Endothelial cell of umbilical vein (primary cell): ENCODE measurements around the gene SLC9A9. TPM values are rescaled to one million over a fixed set of nuclear protein-coding genes. Genes with fewer than 3 reads are reported as not detected.

ENCODE experiments used
- BruUV-seq: library from RNA; stranded (reverse); fragments of 400-500 nt; replicated peaks from 2 replicates; lab custom pipeline; 2021; lab: Mats Ljungman, UMichigan
- CTCF ChIA-PET: fragments of 300-600, 350-600 bp; sonication (Branson Sonifier 250); formaldehyde crosslinking; loops from one replicate; lab custom pipeline; 2021; ENCODE audit warnings: antibody characterized with exemption, inconsistent platforms; lab: Charles Lee
- POLR2A ChIA-PET: fragments of 300-600, 350-600 bp; sonication (Branson Sonifier 250); formaldehyde crosslinking; loops from one replicate; lab custom pipeline; 2021; ENCODE audit warnings: antibody characterized with exemption, inconsistent platforms; lab: Charles Lee
- DNase-seq: peaks from one replicate; pipeline ENCODE4 v3.0.0-alpha.2; 2011; ENCODE audit warnings: low read depth, low spot score
- FAIRE-seq: peaks from 2 replicates; lab custom pipeline; 2011; peaks lifted over from hg19 to GRCh38; lab: Jason Lieb, UNC
- H2AFZ ChIP-seq: 2 replicates; pipeline ENCODE4 v1.6.0; 2012; ENCODE audit warnings: low read depth, low read length, control low read depth, inconsistent platforms
- H3K27ac ChIP-seq: 2 replicates; pipeline ENCODE4 v1.5.1; 2011; ENCODE audit warnings: low read depth, mild to moderate bottlenecking, control low read depth, low read length, moderate library complexity; ENCODE audit not compliant: insufficient read depth
- H3K27me3 ChIP-seq, 2 experiments: 2 replicates each; pipeline versions ENCODE4 v1.6.0 to v1.6.1; 2011; ENCODE audit warnings: low read length in 2 of 2, mixed read lengths in 1 of 2; ENCODE audit not compliant: control insufficient read depth in 2 of 2, insufficient read depth in 2 of 2
- H3K36me3 ChIP-seq, 2 experiments: 2 replicates in 1 of 2; 3 replicates in 1 of 2; pipeline ENCODE4 v1.5.1; 2011; ENCODE audit warnings: low read length in 2 of 2, mild to moderate bottlenecking in 1 of 2, moderate library complexity in 1 of 2; ENCODE audit not compliant: control insufficient read depth in 2 of 2, insufficient read depth in 2 of 2; ENCODE audit errors: extremely low read depth in 1 of 2
- H3K4me1 ChIP-seq: 3 replicates; pipeline ENCODE4 v1.5.1; 2011; ENCODE audit warnings: mild to moderate bottlenecking, low read length; ENCODE audit not compliant: control insufficient read depth, insufficient read depth; ENCODE audit errors: extremely low read depth
- H3K4me2 ChIP-seq: 2 replicates; pipeline ENCODE4 v1.6.1; 2011; ENCODE audit warnings: low read length, control low read depth, mixed read lengths; ENCODE audit not compliant: insufficient read depth
- H3K4me3 ChIP-seq, 3 experiments: fragments of 200-600 bp in 1 of 3; sonication (generic), shearing (Covaris generic) in 1 of 3; replicated peaks in 1 of 3; 2 replicates each; pipeline ENCODE4 v1.5.1; 2011 to 2016; ENCODE audit warnings: control low read depth in 3 of 3, low read length in 3 of 3, mild to moderate bottlenecking in 2 of 3, inconsistent platforms in 1 of 3, low read depth in 1 of 3, moderate library complexity in 1 of 3; ENCODE audit not compliant: insufficient read depth in 1 of 3
- H3K79me2 ChIP-seq: 2 replicates; pipeline ENCODE4 v1.6.0; 2012; ENCODE audit warnings: low read length, inconsistent platforms; ENCODE audit not compliant: control insufficient read depth, insufficient read depth
- H3K9ac ChIP-seq: replicated peaks from 2 replicates; pipeline ENCODE3; 2011; ENCODE audit warnings: low read length, control low read depth; ENCODE audit not compliant: insufficient read depth; ENCODE audit errors: extremely low read depth
- H3K9me1 ChIP-seq: replicated peaks from 3 replicates; pipeline ENCODE4 v1.6.0; 2011; ENCODE audit warnings: mild to moderate bottlenecking, low read length; ENCODE audit not compliant: control insufficient read depth, insufficient read depth; ENCODE audit errors: extremely low read depth
- H3K9me3 ChIP-seq: replicated peaks from 2 replicates; pipeline ENCODE4 v1.5.1; 2012; ENCODE audit warnings: low read length, inconsistent platforms; ENCODE audit not compliant: control insufficient read depth, insufficient read depth
- H4K20me1 ChIP-seq: replicated peaks from 2 replicates; pipeline ENCODE3; 2011; ENCODE audit warnings: mild to moderate bottlenecking, low read length; ENCODE audit not compliant: control insufficient read depth, insufficient read depth; ENCODE audit errors: extremely low read depth
- EZH2 ChIP-seq: IDR thresholded peaks from 2 replicates; pipeline ENCODE4 v1.6.1; 2012; ENCODE audit warnings: borderline replicate concordance, low read depth, mild to moderate bottlenecking, moderate library complexity, low read length, inconsistent platforms; ENCODE audit not compliant: severe bottlenecking
- FOS ChIP-seq: IDR thresholded peaks from 2 replicates; pipeline ENCODE4 v1.6.1; 2011; ENCODE audit warnings: mild to moderate bottlenecking, low read length, moderate library complexity, borderline replicate concordance; ENCODE audit not compliant: insufficient read depth
- GATA2 ChIP-seq: IDR thresholded peaks from 2 replicates; pipeline ENCODE4 v1.7.0; 2011; ENCODE audit warnings: low read depth, mild to moderate bottlenecking, moderate library complexity, mixed read lengths, low read length; ENCODE audit not compliant: insufficient read length, insufficient read depth
- JUN ChIP-seq: IDR thresholded peaks from 2 replicates; pipeline ENCODE4 v1.6.1; 2011; ENCODE audit warnings: borderline replicate concordance, low read depth; ENCODE audit not compliant: insufficient read length, insufficient read depth
- MYC ChIP-seq: IDR thresholded peaks from one replicate; pipeline ENCODE4 v1.6.1; 2011; ENCODE audit warnings: mild to moderate bottlenecking, low read depth, low read length
- POLR2A ChIP-seq: IDR thresholded peaks from 2 replicates; pipeline ENCODE4 v1.6.1; 2012; ENCODE audit warnings: low read depth, mild to moderate bottlenecking, control low read depth, low read length
- POLR2AphosphoS5 ChIP-seq: IDR thresholded peaks from 2 replicates; pipeline ENCODE4 v1.6.1; 2012; ENCODE audit warnings: low read depth, mild to moderate bottlenecking, control low read depth, low read length, moderate library complexity; ENCODE audit not compliant: insufficient read depth
- dilution Hi-C: fragments of 300-500 bp; cut with MboI; formaldehyde crosslinking; loops from one replicate; pipeline ENCODE4 v1.15.0; 2019; ENCODE audit warnings: low sequenced_read_pairs; ENCODE audit not compliant: extremely low pct_ligation_motif_present
- intact Hi-C: fragments of 100-400 bp; cut with micrococcal nuclease; formaldehyde crosslinking; loops from one replicate; pipeline ENCODE4 v1.10.0; 2022
- polyA plus RNA-seq, 4 experiments: library from polyadenylated mRNA; depleted of rRNA in 3 of 4; stranded (reverse) in 3 of 4; unstranded in 1 of 4; fragments of >200 nt; gene quantifications; 2 replicates each; pipeline versions ENCODE4 v1.2.1 to v1.2.3, GENCODE V29; 2011 to 2012; ENCODE audit warnings: missing spikeins in 1 of 4
- total RNA-seq: library from RNA; stranded (reverse); gene quantifications from 2 replicates; pipeline ENCODE4 v1.2.3, GENCODE V29; 2021
- TF ChIP-seq, protein P1 (sequence below): IDR thresholded peaks from 2 replicates; pipeline ENCODE4 v1.6.1; 2011; ENCODE audit not compliant: insufficient read depth, insufficient read length
- TF ChIP-seq, protein P2 (sequence below), 2 donors: IDR thresholded peaks; 1 replicate in 1 of 2; 2 replicates in 1 of 2; pipeline ENCODE4 v1.5.1; 2011; ENCODE audit warnings: low read length in 2 of 2, mild to moderate bottlenecking in 2 of 2, moderate library complexity in 2 of 2, control low read depth in 1 of 2, inconsistent platforms in 1 of 2, low read depth in 1 of 2; ENCODE audit not compliant: insufficient read depth in 1 of 2; ENCODE audit errors: extremely low read depth in 1 of 2

Gene SLC9A9
- total and polyA plus RNA-seq, 2 donors (not counting 3 experiments of a cell fraction or from before 2014, with no cell fraction given) = 1.5 to 1.8 TPM

DNA sequence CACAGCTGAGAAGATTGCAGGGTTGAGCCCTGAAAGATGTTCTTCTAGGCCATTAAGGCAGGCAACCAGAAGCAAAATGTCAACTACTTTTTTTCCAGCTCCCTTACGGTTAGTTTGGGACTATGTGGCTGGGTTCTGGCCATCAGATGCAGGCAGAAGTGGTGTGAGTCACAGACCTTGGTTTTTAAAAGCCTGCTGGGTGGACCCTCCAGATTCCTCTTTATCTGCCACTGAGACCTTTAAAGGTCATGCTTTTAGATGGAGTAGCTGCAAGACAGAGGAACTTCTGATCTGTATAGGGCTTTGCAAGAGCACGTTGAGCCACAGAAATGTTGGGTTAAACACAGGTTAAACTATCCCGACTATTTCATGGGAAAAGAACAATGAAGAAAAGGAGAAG lies 625.8 kb downstream of the SLC9A9 start:
- Histone ChIP-seq H3K27ac (no peak overlapping the region), H3K27me3 (no peaks in the 10 kb centered on the region), H3K4me1 (no peaks in the 10 kb centered on the region), H2AFZ (no peak overlapping the region), H3K9me1 (no peaks in the 10 kb centered on the region), H3K36me3 (no peaks in the 10 kb centered on the region), H4K20me1 (no peaks in the 10 kb centered on the region), H3K9ac (no peak overlapping the region), H3K4me2 (no peak overlapping the region), H3K79me2 (no peaks in the 10 kb centered on the region), H3K9me3 (no peaks in the 10 kb centered on the region), H3K4me3 (no peak overlapping the region)
- intact Hi-C loops = no loop called here
- TF ChIP-seq GATA2 (no peak), EZH2 (no peak), FOS (no peak), MYC (no peak), POLR2A (no peak), POLR2AphosphoS5 (no peak), JUN (no peak)
- TF ChIP-seq, protein P1, sequence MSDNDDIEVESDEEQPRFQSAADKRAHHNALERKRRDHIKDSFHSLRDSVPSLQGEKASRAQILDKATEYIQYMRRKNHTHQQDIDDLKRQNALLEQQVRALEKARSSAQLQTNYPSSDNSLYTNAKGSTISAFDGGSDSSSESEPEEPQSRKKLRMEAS = no peak
- TF ChIP-seq, protein P2, sequence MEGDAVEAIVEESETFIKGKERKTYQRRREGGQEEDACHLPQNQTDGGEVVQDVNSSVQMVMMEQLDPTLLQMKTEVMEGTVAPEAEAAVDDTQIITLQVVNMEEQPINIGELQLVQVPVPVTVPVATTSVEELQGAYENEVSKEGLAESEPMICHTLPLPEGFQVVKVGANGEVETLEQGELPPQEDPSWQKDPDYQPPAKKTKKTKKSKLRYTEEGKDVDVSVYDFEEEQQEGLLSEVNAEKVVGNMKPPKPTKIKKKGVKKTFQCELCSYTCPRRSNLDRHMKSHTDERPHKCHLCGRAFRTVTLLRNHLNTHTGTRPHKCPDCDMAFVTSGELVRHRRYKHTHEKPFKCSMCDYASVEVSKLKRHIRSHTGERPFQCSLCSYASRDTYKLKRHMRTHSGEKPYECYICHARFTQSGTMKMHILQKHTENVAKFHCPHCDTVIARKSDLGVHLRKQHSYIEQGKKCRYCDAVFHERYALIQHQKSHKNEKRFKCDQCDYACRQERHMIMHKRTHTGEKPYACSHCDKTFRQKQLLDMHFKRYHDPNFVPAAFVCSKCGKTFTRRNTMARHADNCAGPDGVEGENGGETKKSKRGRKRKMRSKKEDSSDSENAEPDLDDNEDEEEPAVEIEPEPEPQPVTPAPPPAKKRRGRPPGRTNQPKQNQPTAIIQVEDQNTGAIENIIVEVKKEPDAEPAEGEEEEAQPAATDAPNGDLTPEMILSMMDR (IDR thresholded peaks at IDR 0.05; ENCODE audit: extremely low read depth in 1 of 2, insufficient read depth in 1 of 2, low read depth in 1 of 2, low read length in 2 of 2) = no peak
- dilution Hi-C loops = no loop called here
- CTCF ChIA-PET = no interaction called here
- no TSS peak for BruUV-seq
- FAIRE-seq (no peak), DNase-seq (no peak)
- POLR2A ChIA-PET = no interaction called here
